ENCODE results near the gene MTERF1.

Gene MTERF1

GRCh38 chr7:91832493-91833045 is 47.9 kb downstream of the MTERF1 start:
- DNase-seq (ENCODE audit: low read depth): no peak

DNA sequence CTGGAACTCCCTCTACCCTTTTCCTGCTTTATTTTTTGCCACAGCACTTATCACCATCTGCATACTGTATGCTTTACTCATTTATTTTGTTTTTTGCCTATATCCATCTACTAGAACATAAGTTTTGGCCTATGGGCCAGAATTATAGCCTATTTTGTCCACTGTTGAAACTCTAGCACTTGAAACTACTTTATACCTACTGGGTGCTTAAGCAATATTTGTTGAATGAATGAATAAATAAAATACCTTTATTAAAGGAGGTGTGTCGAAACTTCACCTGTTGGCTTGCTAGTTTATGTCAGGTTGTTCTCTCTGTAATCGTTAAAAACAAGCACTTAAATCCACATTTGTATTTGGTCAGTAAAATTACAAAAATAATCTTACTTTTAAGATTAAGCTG is 53.3 kb downstream of the MTERF1 start:
- DNase-seq (ENCODE audit: low read depth): no peak

DNA sequence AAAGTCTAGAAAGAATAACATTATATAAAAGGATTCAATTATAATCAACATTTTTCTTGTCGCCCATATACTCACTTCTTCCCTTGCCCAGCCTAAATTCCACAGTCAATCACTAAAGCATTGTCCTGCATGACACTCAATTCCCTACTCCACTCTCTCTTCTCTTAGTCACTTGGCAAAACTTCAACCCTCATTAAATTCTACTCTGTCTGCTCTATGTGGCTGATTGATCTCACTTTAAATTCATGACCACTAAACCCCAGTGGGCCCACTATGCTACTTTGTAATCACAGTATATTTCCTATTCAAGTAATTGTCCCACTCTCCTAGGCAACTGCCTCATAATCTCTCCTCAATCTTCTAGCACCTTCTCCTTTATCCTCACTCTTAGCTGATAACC is 54.1 kb downstream of the MTERF1 start:
- DNase-seq (ENCODE audit: low read depth): no peak

DNA sequence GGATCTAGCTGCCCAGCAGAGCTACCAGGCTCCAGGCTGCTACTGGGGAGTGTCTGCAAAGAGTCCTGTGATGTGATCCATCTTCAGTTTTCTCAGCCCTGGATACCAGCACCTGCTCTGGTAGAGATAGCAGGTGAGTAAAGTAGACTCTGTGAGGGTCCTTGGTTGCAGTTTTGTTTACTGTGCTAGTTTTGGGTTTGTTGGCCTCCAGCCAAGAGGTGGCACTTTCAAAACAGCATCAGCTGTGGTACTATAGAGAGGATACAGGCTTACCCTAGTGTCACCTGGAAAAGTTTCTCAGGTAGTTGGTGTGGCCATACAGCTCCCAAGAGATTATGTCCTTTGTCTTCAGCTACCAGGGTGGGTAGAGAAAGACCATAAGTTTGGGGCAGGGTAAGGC is 56.3 kb downstream of the MTERF1 start:
- no peak for DNase-seq (ENCODE audit: low read depth)

All from activated T-cell treated with anti-CD3 and anti-CD28 coated beads for 1 hour (primary cell).